Stimulated activated naive CD4-positive, alpha-beta T cell treated with Interleukin-2 at 50 U/mL for 16 hours (primary cell): Measurements from ENCODE around the gene ZNF747.
A peak's percentile ranks its signal among the peaks of the same experiment; 100 is the strongest.
"Not testable (repeated sequence)": the region's sequence is repeated elsewhere in the genome, so short reads cannot be mapped to it uniquely, and the experiment has no call there.

Experiments
- DNase-seq: peaks from one replicate; lab custom pipeline; 2025; lab: John Stamatoyannopoulos, UW

Gene ZNF747

GRCh38 chr16:30533748-30534367, 800 bp downstream of the ZNF747 start:
- peak; percentile 6 for DNase-seq

- no peak for DNase-seq
Observed at GRCh38 chr16:30533146-30533522, 1.5 kb downstream of the ZNF747 start.

GRCh38 chr16:30532285-30533145, 2.1 kb downstream of the ZNF747 start:
- no peak for DNase-seq

- no peak for DNase-seq
Observed at GRCh38 chr16:30530163-30531037, 4.3 kb downstream of the ZNF747 start.

GRCh38 chr16:30528799-30529457, 5.7 kb downstream of the ZNF747 start:
- DNase-seq: no peak

- no peak for DNase-seq
Observed at GRCh38 chr16:30527635-30528178, 7.0 kb downstream of the ZNF747 start.

GRCh38 chr16:30526823-30527634, 7.6 kb downstream of the ZNF747 start:
- DNase-seq: peak; percentile 94

- DNase-seq: peak; percentile 56
Observed at GRCh38 chr16:30526137-30526822, 8.4 kb downstream of the ZNF747 start, which contains the start of gene ZNF768. Gene ZNF768, minus strand, starts transcription at chr16:30526566. Its CDS starts 153 bp downstream, at chr16:30526413.

- DNase-seq: no peak
Observed at GRCh38 chr16:30525844-30526136, 8.9 kb downstream of the ZNF747 start.

- DNase-seq: no peak
Observed at GRCh38 chr16:30524575-30525568, 9.8 kb downstream of the ZNF747 start.

GRCh38 chr16:30523768-30524574, 10.7 kb downstream of the ZNF747 start:
- DNase-seq: no peak

GRCh38 chr16:30522702-30523463, 11.8 kb downstream of the ZNF747 start:
- DNase-seq: not testable (repeated sequence)

GRCh38 chr16:30521873-30522641, 12.6 kb downstream of the ZNF747 start:
- DNase-seq: no peak

- no peak for DNase-seq
Observed at GRCh38 chr16:30521476-30521872, 13.2 kb downstream of the ZNF747 start.

GRCh38 chr16:30519120-30520049, 15.3 kb downstream of the ZNF747 start:
- DNase-seq: no peak
